Left forelimb (tissue), 1 donor: Measurements from ENCODE around the gene MPRIP.

Source experiments
- DNase-seq: peaks from one replicate; pipeline ENCODE4 v3.0.0-alpha.2; 2018; ENCODE audit warnings: low spot score

MPRIP gene

GRCh38 chr17:17070931-17071330 is 28.7 kb downstream of the MPRIP start:
- peak; percentile 55 for DNase-seq

GRCh38 chr17:17071531-17072360 is 29.5 kb downstream of the MPRIP start:
- DNase-seq: peak; percentile 40

DNA sequence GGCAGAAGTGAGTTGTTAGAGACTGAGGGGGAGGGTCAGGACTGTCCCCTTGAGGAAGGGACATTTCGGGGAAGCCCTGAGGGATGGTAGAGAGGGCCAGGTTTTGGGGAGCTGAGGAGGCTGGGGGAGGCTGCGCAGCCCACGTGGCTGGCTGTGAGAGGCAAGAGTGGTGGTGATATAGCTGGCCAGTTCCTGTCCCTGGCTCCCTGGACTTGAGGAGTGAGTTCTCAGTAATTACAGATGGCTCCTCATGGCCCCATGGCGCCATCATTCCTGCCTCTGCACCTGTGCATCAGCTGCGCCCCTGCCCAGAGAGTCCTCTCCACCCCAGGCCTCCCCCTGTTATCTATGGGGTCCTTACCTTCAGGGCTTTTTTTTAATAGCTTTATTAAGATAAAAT is 30.3 kb downstream of the MPRIP start:
- peak; percentile 44 for DNase-seq

DNA sequence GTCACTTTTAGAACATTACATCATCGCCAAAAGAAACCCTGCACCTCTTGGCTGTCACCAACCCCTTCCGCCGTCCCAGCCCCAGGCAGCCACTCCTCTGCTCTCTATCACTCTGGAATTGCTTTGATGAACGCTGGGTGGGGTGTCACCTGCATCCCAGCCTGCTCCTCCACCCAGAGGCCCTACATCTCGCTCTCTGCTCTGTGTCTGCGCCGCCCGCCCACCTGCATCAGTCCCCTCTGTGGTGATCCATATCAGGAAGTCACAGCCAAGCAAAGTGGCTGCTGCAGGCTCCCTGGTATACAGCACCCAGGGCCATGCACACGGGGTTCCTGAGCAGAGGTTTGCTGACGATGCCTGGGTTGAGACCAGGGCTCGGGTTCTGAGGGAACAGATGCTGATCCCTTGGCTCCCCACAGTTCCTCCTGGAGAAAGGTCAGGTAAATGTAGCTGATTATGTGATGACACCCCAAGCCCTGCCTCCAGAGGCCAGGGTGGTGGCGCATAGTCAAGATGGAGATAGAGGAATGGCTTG is 30.8 kb downstream of the MPRIP start:
- DNase-seq: peak; percentile 62

- peak; percentile 64 for DNase-seq
Observed at GRCh38 chr17:17073581-17074403, 31.5 kb downstream of the MPRIP start.

DNA sequence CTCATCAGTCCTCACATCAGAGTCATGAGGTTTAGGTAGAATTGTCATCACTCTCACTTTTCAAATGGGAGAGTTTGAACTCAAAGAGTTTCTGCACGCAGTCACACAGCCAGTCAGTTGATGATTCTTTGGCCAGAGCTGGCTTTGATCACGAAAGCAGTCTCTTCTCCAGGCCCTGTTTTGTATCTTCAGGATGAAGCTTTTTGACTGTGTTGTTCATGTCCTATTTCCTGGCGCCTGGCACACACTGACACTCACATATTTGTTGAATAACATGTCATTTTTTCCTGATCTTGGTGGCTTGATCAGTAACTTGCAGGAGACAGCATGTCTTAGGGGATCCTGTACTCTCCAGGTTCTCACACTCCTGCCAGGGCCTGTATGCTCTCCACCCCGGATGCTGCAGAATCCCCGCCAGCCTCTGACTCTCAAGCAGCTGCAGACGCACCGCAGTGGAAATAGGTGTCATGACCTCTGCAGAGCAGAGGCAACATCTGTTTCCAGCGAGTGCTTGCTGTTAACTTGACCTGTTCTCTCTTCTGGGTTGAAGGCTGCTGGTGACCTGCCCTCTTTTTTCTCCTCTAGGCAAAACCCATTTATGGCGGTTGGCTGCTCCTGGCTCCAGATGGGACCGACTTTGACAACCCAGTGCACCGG is 33.0 kb downstream of the MPRIP start:
- peak; percentile 64 for DNase-seq

GRCh38 chr17:17076066-17076465 is 33.8 kb downstream of the MPRIP start:
- peak; percentile 44 for DNase-seq

DNA sequence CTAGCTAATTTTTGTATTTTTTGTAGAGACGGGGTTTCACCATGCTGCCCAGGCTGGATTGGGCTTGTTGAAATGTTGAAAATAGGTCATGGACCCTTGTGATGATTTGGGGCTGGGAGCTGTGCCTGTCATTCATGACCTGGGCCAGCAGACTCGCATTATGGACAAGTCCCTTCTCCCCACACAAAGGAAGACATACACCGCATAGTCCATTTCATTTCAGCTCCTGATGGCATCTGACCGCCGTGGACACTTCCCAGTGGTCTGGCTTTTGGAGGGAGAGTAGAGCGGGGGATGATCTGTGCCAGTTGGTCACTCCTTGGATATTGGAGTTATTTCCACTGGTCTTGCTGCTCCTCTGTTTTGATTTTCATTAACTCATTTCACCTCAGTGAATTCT is 34.8 kb downstream of the MPRIP start:
- DNase-seq: no peak

- peak; percentile 57 for DNase-seq
Observed at GRCh38 chr17:17077861-17078732, 35.8 kb downstream of the MPRIP start.

GRCh38 chr17:17078832-17079231 is 36.6 kb downstream of the MPRIP start:
- DNase-seq: no peak

DNA sequence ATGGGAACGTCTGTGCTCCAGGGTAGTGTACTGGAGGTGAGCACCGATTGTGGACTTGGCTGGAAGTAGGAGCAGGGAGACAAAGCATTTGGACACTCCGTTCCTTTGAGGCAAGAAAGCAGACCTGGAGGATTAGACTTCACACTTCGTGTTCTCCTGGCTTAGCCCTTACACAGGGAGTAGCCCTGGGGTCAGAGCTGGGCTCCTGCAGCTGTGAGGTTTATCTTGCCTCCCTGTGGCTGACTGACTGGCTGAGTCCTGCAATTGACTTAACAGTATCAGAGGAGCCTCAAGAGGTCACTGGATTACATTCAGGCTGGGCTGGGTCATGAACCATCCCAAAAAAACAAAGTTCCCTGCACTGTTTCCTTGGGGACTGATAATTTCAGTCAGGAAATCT is 37.1 kb downstream of the MPRIP start:
- no peak for DNase-seq

- DNase-seq: peak; percentile 47
Observed at GRCh38 chr17:17079761-17080160, 37.5 kb downstream of the MPRIP start.

GRCh38 chr17:17080181-17080631 is 37.9 kb downstream of the MPRIP start:
- DNase-seq: peak; percentile 55

DNA sequence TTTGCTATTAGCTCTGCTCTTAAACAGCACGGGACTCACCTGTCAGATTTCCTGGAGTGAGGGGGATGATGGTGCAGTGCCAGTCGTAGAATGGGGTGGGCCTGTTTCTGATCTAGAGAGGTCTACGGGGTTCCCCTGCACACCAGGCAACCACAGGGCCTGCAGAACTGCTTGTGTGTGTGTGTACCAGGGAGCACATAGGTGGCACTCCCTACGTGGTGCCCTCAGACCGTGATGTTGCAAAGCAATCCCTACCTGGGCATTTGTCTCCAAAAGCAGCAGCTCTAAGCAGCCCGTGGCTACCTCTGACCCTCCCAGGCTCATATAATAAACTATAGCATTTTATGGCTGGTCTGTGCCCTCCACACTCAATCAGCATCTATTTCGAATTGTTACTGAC is 38.5 kb downstream of the MPRIP start:
- no peak for DNase-seq

- DNase-seq: peak; percentile 47
Observed at GRCh38 chr17:17081304-17081940, 39.2 kb downstream of the MPRIP start.

DNA sequence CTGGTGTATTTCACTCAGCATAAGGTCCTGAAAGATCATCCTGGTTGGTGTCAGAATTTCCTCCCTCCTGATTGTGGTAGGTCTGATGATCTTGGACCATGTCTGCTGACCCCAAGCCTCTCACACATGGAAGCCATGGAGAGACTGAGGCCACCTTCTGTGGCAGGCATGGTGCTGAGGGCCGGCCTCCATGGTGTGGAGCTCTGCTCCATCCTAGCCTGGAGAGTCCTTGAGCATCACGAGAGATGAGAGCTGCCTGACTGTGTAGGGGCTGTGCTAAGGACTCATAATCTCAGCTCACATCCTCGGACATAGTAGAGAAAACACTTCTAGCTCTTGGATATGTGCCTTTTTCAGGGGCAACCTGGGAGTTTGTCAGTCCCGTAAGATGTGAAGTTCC is 40.6 kb downstream of the MPRIP start:
- peak; percentile 28 for DNase-seq

DNA sequence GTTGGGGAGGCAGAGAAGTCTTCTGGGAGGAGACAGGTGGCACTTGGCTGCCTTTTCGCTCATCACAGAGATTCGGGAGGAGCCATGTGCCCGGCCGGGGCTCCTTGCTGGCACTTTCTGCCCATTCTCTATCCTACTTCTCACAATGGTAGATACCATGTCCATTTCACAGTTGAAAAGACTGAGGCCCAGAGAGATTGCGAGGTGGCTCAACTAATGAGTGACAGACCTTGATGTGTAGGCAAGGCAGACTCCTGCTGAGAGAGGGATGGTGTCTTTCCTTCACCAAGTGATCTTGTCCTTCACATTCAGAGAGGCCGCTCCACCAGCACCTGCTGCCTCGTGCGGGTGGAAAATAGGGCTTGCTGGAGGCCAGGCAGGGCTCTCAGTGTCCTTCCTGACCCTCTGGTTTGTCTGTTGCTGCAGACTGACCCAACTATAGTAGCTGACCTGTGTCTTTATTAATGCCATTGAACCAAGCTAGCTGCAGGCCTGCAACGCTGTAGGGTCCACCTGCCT is 42.1 kb downstream of the MPRIP start:
- peak; percentile 52 for DNase-seq

DNA sequence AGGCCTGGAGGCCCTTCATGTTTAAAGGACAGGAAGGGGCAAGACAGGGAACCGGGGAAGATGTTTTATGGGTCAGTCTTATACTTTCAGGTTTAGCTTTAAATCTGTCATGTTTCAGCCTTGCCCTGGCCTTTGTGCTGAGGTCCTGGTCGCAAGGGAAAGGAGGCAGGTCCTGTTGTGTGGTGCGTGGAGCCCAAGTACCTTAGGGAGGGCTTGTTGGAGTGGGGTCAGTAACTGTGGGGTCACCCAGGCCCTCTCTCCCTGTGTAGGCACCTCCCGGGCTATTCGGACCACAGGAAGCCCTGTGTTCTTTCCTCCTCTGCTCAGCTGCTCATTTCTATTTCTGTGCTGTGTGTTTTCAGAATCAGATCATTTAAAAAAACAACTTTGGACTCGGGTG is 42.7 kb downstream of the MPRIP start:
- no peak for DNase-seq

- no peak for DNase-seq
Observed at GRCh38 chr17:17086585-17086984, 44.3 kb downstream of the MPRIP start.

DNA sequence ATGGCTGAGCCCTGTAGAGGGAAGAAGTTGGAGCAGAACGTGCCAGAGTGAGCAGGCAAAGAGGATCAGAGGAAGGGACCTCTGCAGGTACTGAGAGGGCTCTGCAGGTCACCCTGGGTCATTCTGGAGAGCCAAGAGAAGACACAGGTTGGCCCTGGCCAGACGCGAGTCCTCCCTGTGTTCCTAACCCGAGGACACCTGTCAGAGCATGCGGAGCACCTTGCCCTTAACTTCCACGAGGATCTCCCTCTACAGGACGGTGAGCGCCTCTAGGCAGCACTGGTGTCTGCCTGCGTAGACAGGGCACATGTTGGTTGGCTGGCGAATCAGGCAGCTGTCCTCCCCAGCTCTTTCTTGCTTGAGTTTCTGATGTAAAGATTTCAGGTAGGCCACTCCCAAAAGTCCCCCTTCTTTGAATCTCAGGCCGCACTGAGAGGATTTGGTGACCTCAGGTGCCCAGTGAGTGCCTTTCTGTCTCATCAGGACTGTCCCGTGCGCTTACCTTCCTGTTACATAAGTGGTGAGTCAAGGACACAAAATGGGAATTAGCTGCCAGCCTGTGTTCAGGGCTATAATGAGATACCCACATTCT is 45.3 kb downstream of the MPRIP start:
- DNase-seq: peak; percentile 55
